ENCODE data around the gene TAAR8. TPM values are rescaled to one million over a fixed set of nuclear protein-coding genes. Genes with fewer than 3 reads are reported as not detected.

The TAAR8 gene
- total RNA-seq, 1 donor from 2014 or later, result not detected

DNA sequence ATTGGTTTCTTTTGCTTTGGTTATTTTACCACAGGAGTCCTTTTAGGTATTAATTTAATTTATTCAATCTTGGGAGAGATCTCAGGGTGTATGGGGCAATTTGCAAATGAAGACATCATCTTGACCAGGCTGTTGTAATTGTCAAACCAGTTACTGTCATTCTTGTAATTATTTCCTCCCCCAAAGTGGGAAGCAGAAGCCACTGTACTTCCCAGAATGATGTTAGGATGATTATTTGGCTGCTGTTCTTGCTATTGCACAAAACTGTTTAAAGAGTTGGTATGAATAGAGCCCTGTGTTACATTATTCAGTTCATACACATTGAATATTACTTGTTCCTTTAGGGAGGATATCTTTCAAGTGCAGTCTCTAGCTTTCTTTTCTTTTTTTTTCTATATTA, 19.3 kb downstream of the TAAR8 start:
- H3K4me1 ChIP-seq, result no peaks in the 10 kb centered on the region
- no peak overlapping the region for H3K27ac ChIP-seq
- H3K4me3 ChIP-seq, result no peak overlapping the region
- no peaks in the 10 kb centered on the region for H3K27me3 ChIP-seq
- TF ChIP-seq POLR2AphosphoS5 (IDR thresholded peaks at IDR 0.05; ENCODE audit: insufficient read depth in 1 of 2, low read depth in 1 of 2) (no peak), POLR2A (IDR thresholded peaks at IDR 0.05) (no peak)
- TF ChIP-seq, protein P1, sequence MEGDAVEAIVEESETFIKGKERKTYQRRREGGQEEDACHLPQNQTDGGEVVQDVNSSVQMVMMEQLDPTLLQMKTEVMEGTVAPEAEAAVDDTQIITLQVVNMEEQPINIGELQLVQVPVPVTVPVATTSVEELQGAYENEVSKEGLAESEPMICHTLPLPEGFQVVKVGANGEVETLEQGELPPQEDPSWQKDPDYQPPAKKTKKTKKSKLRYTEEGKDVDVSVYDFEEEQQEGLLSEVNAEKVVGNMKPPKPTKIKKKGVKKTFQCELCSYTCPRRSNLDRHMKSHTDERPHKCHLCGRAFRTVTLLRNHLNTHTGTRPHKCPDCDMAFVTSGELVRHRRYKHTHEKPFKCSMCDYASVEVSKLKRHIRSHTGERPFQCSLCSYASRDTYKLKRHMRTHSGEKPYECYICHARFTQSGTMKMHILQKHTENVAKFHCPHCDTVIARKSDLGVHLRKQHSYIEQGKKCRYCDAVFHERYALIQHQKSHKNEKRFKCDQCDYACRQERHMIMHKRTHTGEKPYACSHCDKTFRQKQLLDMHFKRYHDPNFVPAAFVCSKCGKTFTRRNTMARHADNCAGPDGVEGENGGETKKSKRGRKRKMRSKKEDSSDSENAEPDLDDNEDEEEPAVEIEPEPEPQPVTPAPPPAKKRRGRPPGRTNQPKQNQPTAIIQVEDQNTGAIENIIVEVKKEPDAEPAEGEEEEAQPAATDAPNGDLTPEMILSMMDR (IDR thresholded peaks at IDR 0.05), result no peak
- intact Hi-C loops (cut with DNase I), result no loop called here
- H3K9me3 ChIP-seq, result no peaks in the 10 kb centered on the region
- no peaks in the 10 kb centered on the region for H3K36me3 ChIP-seq
- no peak for DNase-seq (ENCODE audit: extremely low spot score in 2 of 2)

DNA sequence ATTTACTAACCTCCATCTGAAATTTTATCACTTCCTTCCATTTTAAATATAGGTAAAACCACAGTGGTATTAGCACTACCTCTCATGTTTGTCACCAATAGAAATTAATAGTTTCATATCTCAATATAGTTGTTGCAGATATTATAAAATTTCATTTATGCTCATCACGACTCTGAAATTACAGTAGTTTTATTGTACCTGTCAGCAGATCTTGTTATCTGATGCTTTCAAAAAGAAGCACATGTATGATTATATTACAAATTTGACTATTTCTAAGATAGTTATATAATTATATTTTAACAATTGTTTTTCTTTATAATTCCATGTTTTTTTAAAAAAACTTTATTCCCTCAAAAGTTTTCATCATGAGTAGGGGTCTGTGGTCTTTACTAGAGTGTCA, 32.2 kb downstream of the TAAR8 start:
- Histone ChIP-seq H3K9me3 (no peaks in the 10 kb centered on the region), H3K4me3 (no peak overlapping the region), H3K27me3 (no peaks in the 10 kb centered on the region), H3K4me1 (no peaks in the 10 kb centered on the region), H3K27ac (no peak overlapping the region), H3K36me3 (no peaks in the 10 kb centered on the region)
- TF ChIP-seq POLR2A (IDR thresholded peaks at IDR 0.05) (no peak), POLR2AphosphoS5 (IDR thresholded peaks at IDR 0.05; ENCODE audit: insufficient read depth in 1 of 2, low read depth in 1 of 2) (no peak)
- TF ChIP-seq, protein P1 (IDR thresholded peaks at IDR 0.05), result no peak
- no peak for DNase-seq (ENCODE audit: extremely low spot score in 2 of 2)
- intact Hi-C loops (cut with DNase I), result no loop called here

DNA sequence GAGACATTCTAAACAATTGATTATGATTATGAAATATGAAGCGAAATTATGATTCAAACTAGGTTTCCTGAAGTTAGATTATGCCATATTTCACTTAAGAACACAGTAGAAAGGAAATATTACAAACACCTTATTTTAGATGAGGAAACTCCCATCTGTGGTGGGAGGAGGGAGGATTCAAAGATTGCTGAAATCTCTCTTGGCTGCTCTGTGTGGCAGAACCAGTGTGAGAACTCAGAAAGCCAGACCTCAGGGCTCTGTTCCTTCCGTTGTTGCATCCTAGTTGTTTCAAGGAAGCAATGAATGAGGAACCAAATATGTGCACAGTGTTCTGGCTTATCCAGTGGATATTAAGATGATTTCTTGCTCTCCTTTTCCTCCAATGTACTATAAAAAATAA, 35.0 kb downstream of the TAAR8 start:
- Histone ChIP-seq H3K27me3 (no peaks in the 10 kb centered on the region), H3K36me3 (no peaks in the 10 kb centered on the region), H3K27ac (no peak overlapping the region), H3K4me1 (no peaks in the 10 kb centered on the region), H3K9me3 (no peaks in the 10 kb centered on the region), H3K4me3 (no peak overlapping the region)
- TF ChIP-seq POLR2AphosphoS5 (IDR thresholded peaks at IDR 0.05; ENCODE audit: insufficient read depth in 1 of 2, low read depth in 1 of 2), result no peak
- TF ChIP-seq, protein P1 (IDR thresholded peaks at IDR 0.05), result no peak
- TF ChIP-seq POLR2A (IDR thresholded peaks at IDR 0.05), result no peak
- intact Hi-C loops (cut with DNase I), result no loop called here
- DNase-seq (ENCODE audit: extremely low spot score in 2 of 2), result no peak

DNA sequence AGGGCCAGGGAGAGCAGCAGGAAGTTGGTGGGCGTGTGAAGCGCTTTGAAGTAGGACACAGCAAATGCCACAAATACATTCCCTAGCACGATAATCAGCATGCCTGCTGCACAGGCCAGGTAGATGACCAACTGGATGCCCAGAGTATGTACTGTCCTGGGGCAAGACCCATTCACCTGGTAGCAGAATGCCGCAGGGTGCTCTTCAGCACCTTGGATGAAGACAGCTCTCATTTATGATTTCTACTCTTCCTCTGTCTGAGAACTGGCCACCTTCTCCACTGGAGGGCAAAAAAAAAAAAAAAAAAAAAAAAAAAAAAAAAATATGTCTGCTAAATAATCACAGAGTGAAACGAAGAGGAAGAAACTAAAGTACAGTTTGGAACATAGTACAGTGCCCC, 37.0 kb downstream of the TAAR8 start, which contains the start of gene TAAR5:
Gene TAAR5 (minus strand): TSS at position 288 of the 400 bp plus-strand sequence. CDS start 55 bp downstream, at position 233.
- H3K4me1 ChIP-seq, result no peaks in the 10 kb centered on the region
- intact Hi-C loops (cut with DNase I), result no loop called here
- H3K27me3 ChIP-seq, result no peaks in the 10 kb centered on the region
- H3K36me3 ChIP-seq, result no peaks in the 10 kb centered on the region
- no peak for TF ChIP-seq POLR2AphosphoS5 (IDR thresholded peaks at IDR 0.05; ENCODE audit: insufficient read depth in 1 of 2, low read depth in 1 of 2)
- no peak for TF ChIP-seq POLR2A (IDR thresholded peaks at IDR 0.05)
- TF ChIP-seq, protein P1 (IDR thresholded peaks at IDR 0.05), result no peak
- H3K4me3 ChIP-seq, result no peak within 1 kb of the TSS
- no peak within 1 kb of the TSS for H3K27ac ChIP-seq
- no peaks in the 10 kb centered on the region for H3K9me3 ChIP-seq
- no peak for DNase-seq (ENCODE audit: extremely low spot score in 2 of 2)

DNA sequence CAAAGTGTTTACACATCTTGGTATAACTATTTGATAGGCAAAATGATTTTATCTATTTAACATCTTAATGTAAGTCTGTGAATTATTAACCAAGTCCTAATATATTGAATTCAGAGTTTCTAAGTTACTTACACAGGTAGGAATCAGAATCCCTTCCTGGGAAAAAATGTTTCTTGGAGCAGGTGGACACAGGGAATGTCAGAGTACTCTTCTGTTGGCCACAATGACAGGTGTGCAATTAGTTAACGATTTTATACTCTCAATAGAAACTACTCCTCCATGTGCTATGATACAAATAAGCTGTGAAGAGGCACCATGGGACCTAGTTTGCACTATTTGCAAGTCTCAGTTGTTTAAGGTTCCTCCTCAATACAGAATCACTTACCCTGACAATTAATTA, 37.9 kb downstream of the TAAR8 start:
- Histone ChIP-seq H3K4me1 (no peaks in the 10 kb centered on the region), H3K4me3 (no peak overlapping the region), H3K9me3 (no peaks in the 10 kb centered on the region), H3K27me3 (no peaks in the 10 kb centered on the region), H3K27ac (no peak overlapping the region), H3K36me3 (no peaks in the 10 kb centered on the region)
- intact Hi-C loops (cut with DNase I), result no loop called here
- TF ChIP-seq, protein P1 (IDR thresholded peaks at IDR 0.05), result no peak
- TF ChIP-seq POLR2A (IDR thresholded peaks at IDR 0.05) (no peak), POLR2AphosphoS5 (IDR thresholded peaks at IDR 0.05; ENCODE audit: insufficient read depth in 1 of 2, low read depth in 1 of 2) (no peak)
- no peak for DNase-seq (ENCODE audit: extremely low spot score in 2 of 2)

All from vagina (tissue), 2 donors.